HepG2 (cell line): ENCODE measurements around the gene RHOD. TPM values are rescaled to one million over a fixed set of nuclear protein-coding genes. Genes with fewer than 3 reads are reported as not detected.
A peak's percentile ranks its signal among the peaks of the same experiment; 100 is the strongest.

Source experiments
- KLF16 ChIP-seq, 2 experiments: sonication (generic) in 1 of 2; formaldehyde crosslinking in 1 of 2; IDR thresholded peaks; 2 replicates each; pipeline versions ENCODE4 v1.6.1 to v1.8.0; 2016 to 2023; ENCODE audit warnings: missing genetic modification reagents in 2 of 2, missing compliant biosample characterization in 1 of 2
- MATR3 ChIP-seq: sonication (generic); formaldehyde crosslinking; IDR thresholded peaks from 2 replicates; pipeline ENCODE4 v1.4.0; 2020; ENCODE audit warnings: missing genetic modification reagents
- MIER3 ChIP-seq: IDR thresholded peaks from 2 replicates; pipeline ENCODE4 v1.6.1; 2016; ENCODE audit warnings: missing compliant biosample characterization, borderline replicate concordance
- REPIN1 ChIP-seq: sonication (generic); formaldehyde crosslinking; IDR thresholded peaks from 2 replicates; pipeline ENCODE4 v1.8.0; 2022; ENCODE audit warnings: missing genetic modification reagents, low read depth, mild to moderate bottlenecking, borderline replicate concordance
- RFXANK ChIP-seq: IDR thresholded peaks from 2 replicates; pipeline ENCODE4 v1.6.1; 2016
- SIX1 ChIP-seq: sonication (generic); formaldehyde crosslinking; IDR thresholded peaks from 2 replicates; pipeline ENCODE4 v1.4.0; 2020; ENCODE audit warnings: missing genetic modification reagents, borderline replicate concordance
- SNAI1 ChIP-seq: sonication (generic); formaldehyde crosslinking; IDR thresholded peaks from 2 replicates; pipeline ENCODE4 v1.5.0; 2020; ENCODE audit warnings: mild to moderate bottlenecking, missing genetic modification reagents, borderline replicate concordance
- ZBED4 ChIP-seq: sonication (generic); formaldehyde crosslinking; IDR thresholded peaks from 2 replicates; pipeline ENCODE4 v1.4.0; 2020; ENCODE audit warnings: missing genetic modification reagents, borderline replicate concordance
- ZBTB1 ChIP-seq: sonication (generic); formaldehyde crosslinking; IDR thresholded peaks from 2 replicates; pipeline ENCODE4 v1.4.0; 2020; ENCODE audit warnings: missing genetic modification reagents, borderline replicate concordance
- ZBTB10 ChIP-seq: sonication (generic); formaldehyde crosslinking; IDR thresholded peaks from 2 replicates; pipeline ENCODE4 v1.4.0; 2020; ENCODE audit warnings: missing genetic modification reagents, borderline replicate concordance
- ZNF407 ChIP-seq: sonication (generic); formaldehyde crosslinking; IDR thresholded peaks from one replicate; pipeline ENCODE4 v1.5.1; 2020; ENCODE audit warnings: mild to moderate bottlenecking, missing genetic modification reagents; ENCODE audit errors: not compliant biosample characterization
- ZNF883 ChIP-seq: sonication (generic); formaldehyde crosslinking; IDR thresholded peaks from 2 replicates; pipeline ENCODE4 v1.5.1; 2020; ENCODE audit warnings: mild to moderate bottlenecking, missing genetic modification reagents; ENCODE audit errors: not compliant biosample characterization
- polyA plus RNA-seq, 8 experiments: library from polyadenylated mRNA; depleted of rRNA in 3 of 8; stranded (reverse) in 7 of 8; unstranded in 1 of 8; fragments of >200 nt; fragmentation: Illumina TruSeq in 4 of 8; extraction: Trizol in 4 of 8; gene quantifications; 2 replicates each; pipeline versions ENCODE4 v1.2.1 to v1.2.3, GENCODE V29; 2011 to 2016; ENCODE audit warnings: low read depth in 4 of 8, missing spikeins in 1 of 8, mixed read lengths in 1 of 8; ENCODE audit not compliant: insufficient read depth in 1 of 8
- total RNA-seq, 5 experiments: library from RNA; depleted of rRNA; stranded (reverse); fragments of >200 nt; fragmentation: Illumina TruSeq; extraction: Trizol; gene quantifications; 2 replicates each; pipeline ENCODE4 v1.2.3, GENCODE V29; 2016; ENCODE audit warnings: low read depth in 1 of 5

The RHOD gene
- total and polyA plus RNA-seq, 2 of the 13 experiments (the other 11 are each of a cell fraction or from before 2014, with no cell fraction given) = 0.27 to 0.98 TPM

GRCh38 chr11:67054836-67055523 lies 1.7 kb upstream of the RHOD start (continued):
- TF ChIP-seq ZNF407 (CRISPR knock-in tag) (no peak), MIER3 (peak; percentile 65; the same call in 1 of the 2 replicates), MATR3 (CRISPR knock-in tag) (no peak), RFXANK (CRISPR knock-in tag) (no peak), ZNF883 (CRISPR knock-in tag) (no peak), SIX1 (CRISPR knock-in tag) (peak; percentile 96), ZBTB10 (CRISPR knock-in tag) (no peak), ZBED4 (CRISPR knock-in tag) (peak; percentile 13; the same call in 1 of the 2 replicates), REPIN1 (CRISPR knock-in tag) (0 out of 2 replicates have a peak, but pooled peaks have one; percentile 43), SNAI1 (no peak), ZBTB1 (CRISPR knock-in tag) (no peak), KLF16 (CRISPR knock-in tag; IDR thresholded peaks at IDR 0.05) (peak in 1 of 2 experiments; percentile 83; a peak in 1 of 4 replicates)
